K562 (cell line): ENCODE data around the gene PRR30. TPM values are rescaled to one million over a fixed set of nuclear protein-coding genes. Genes with fewer than 3 reads are reported as not detected.

Experiments
- BRF2 ChIP-seq: IDR thresholded peaks from 3 replicates; pipeline ENCODE4 v1.6.1; 2011; ENCODE audit warnings: borderline replicate concordance, mild to moderate bottlenecking; ENCODE audit not compliant: insufficient read length, insufficient read depth
- EZH2 ChIP-seq: IDR thresholded peaks from 2 replicates; pipeline ENCODE4 v1.6.1; 2012; ENCODE audit warnings: low read depth, mild to moderate bottlenecking, inconsistent platforms, low read length, borderline replicate concordance
- JUND ChIP-seq, 2 experiments: IDR thresholded peaks; 2 replicates in 1 of 2; 3 replicates in 1 of 2; pipeline ENCODE4 v1.6.1; 2011; ENCODE audit warnings: borderline replicate concordance in 2 of 2, low read depth in 2 of 2, low read length in 2 of 2, improper control_type of control experiment in 1 of 2, missing biosample characterization in 1 of 2, missing genetic modification characterization in 1 of 2, missing genetic modification reagents in 1 of 2
- KAT8 ChIP-seq: fragments of 450-650 bp; IDR thresholded peaks from 2 replicates; pipeline ENCODE4 v1.6.1; 2016; ENCODE audit warnings: low read depth, mild to moderate bottlenecking
- MLX ChIP-seq, 2 experiments: fragments of 450-650 bp in 1 of 2; sonication (generic) in 1 of 2; formaldehyde crosslinking; conservative IDR thresholded peaks; 2 replicates each; pipeline versions ENCODE4 v1.4.0 to v1.8.1; 2020 to 2022; ENCODE audit warnings: mild to moderate bottlenecking in 1 of 2, missing genetic modification reagents in 1 of 2
- NCOA6 ChIP-seq: fragments of 450-650 bp; IDR thresholded peaks from 2 replicates; pipeline ENCODE4 v1.6.1; 2017; ENCODE audit warnings: mild to moderate bottlenecking
- NFE2 ChIP-seq: IDR thresholded peaks from 2 replicates; pipeline ENCODE4 v1.6.1; 2014; ENCODE audit warnings: antibody characterized with exemption, low read depth
- OTX1 ChIP-seq: fragments of 450-650 bp; formaldehyde crosslinking; IDR thresholded peaks from 2 replicates; pipeline ENCODE4 v1.4.0; 2022; ENCODE audit warnings: mild to moderate bottlenecking
- REST ChIP-seq, 2 experiments: fragments of 450-650 bp; formaldehyde crosslinking in 1 of 2; IDR thresholded peaks; 2 replicates each; pipeline versions ENCODE4 v1.4.0 to v1.6.1; 2014 to 2020; ENCODE audit warnings: mild to moderate bottlenecking in 2 of 2, borderline replicate concordance in 1 of 2, low read depth in 1 of 2
- SREBF1 ChIP-seq: fragments of 150-350 bp; IDR thresholded peaks from 2 replicates; pipeline ENCODE4 v1.6.1; 2014; ENCODE audit warnings: antibody characterized with exemption, low read depth, low read length, borderline replicate concordance
- TBP ChIP-seq: optimal IDR thresholded peaks from 2 replicates; pipeline ENCODE3; 2011; ENCODE audit warnings: low read depth, low read length, improper control_type of control experiment
- XRCC4 ChIP-seq: IDR thresholded peaks from one replicate; pipeline ENCODE4 v1.6.1; 2011; ENCODE audit not compliant: insufficient read depth, insufficient read length; ENCODE audit errors: extremely low read depth
- ZC3H8 ChIP-seq: fragments of 450-650 bp; IDR thresholded peaks from 2 replicates; pipeline ENCODE4 v1.6.1; 2017
- ZKSCAN8 ChIP-seq: fragments of 200-800 bp; sonication (Bioruptor generic); IDR thresholded peaks from 2 replicates; pipeline ENCODE4 v1.6.1; 2016; ENCODE audit warnings: missing genetic modification characterization, missing compliant biosample characterization
- ZNF507 ChIP-seq: conservative IDR thresholded peaks from 2 replicates; pipeline ENCODE4 v1.6.1; 2017; ENCODE audit warnings: missing genetic modification characterization, missing compliant biosample characterization
- ZNF707 ChIP-seq: fragments of 250-450 bp; sonication (Bioruptor Pico); conservative IDR thresholded peaks from 2 replicates; pipeline ENCODE4 v1.8.0; 2022; ENCODE audit warnings: inconsistent platforms, mild to moderate bottlenecking, moderate library complexity
- polyA plus RNA-seq, 8 experiments: library from polyadenylated mRNA; depleted of rRNA in 4 of 8; stranded (reverse) in 5 of 8; unstranded in 3 of 8; fragments of >200 nt; fragmentation: Nextera tagmentation in 2 of 8; fragmentation: Illumina TruSeq in 1 of 8; extraction: Ambion mirVana in 2 of 8; extraction: Trizol in 1 of 8; gene quantifications; 2 replicates each; pipeline versions ENCODE4 v1.2.1 to v1.2.3, GENCODE V29; 2011 to 2014; ENCODE audit warnings: inconsistent platforms in 1 of 8, missing spikeins in 1 of 8
- total RNA-seq, 7 experiments: library from RNA; depleted of rRNA in 6 of 7; stranded (reverse); fragments of >200 nt in 6 of 7; fragmentation: Illumina TruSeq in 2 of 7; extraction: Trizol in 2 of 7; gene quantifications; 2 replicates each; pipeline versions ENCODE4 v1.2.1 to v1.2.3, GENCODE V29; 2011 to 2021; ENCODE audit warnings: low replicate concordance in 1 of 7

PRR30 gene
- total and polyA plus RNA-seq, 9 of the 15 experiments (the other 6 are each of a cell fraction or from before 2014, with no cell fraction given) = not detected

- peak; percentile 36; the same call in 1 of the 2 replicates for TF ChIP-seq REST (IDR thresholded peaks at IDR 0.05; ENCODE audit: borderline replicate concordance)
- TF ChIP-seq REST (CRISPR knock-in tag; IDR thresholded peaks at IDR 0.05; ENCODE audit: low read depth) = no peak
- no peak for TF ChIP-seq KAT8
- no peak for TF ChIP-seq MLX (CRISPR knock-in tag; conservative IDR thresholded peaks at IDR 0.05)
- TF ChIP-seq ZNF507 (tag) = no peak
- peak; percentile 36; the same call in 1 of the 2 replicates for TF ChIP-seq JUND (IDR thresholded peaks at IDR 0.05; ENCODE audit: borderline replicate concordance, low read depth, low read length)
- TF ChIP-seq JUND (tag; IDR thresholded peaks at IDR 0.05; ENCODE audit: borderline replicate concordance, low read depth, low read length) = no peak; the same call in 2 of the 3 replicates
- no peak for TF ChIP-seq TBP
- no peak for TF ChIP-seq BRF2
- peak; percentile 67; the same call in 1 of the 2 replicates for TF ChIP-seq OTX1
- no peak for TF ChIP-seq XRCC4
- no peak for TF ChIP-seq SREBF1
- TF ChIP-seq NCOA6 = no peak
- no peak for TF ChIP-seq ZNF707 (CRISPR knock-in tag)
- TF ChIP-seq NFE2 = no peak
- no peak; the same call in 1 of the 2 replicates for TF ChIP-seq ZKSCAN8 (CRISPR knock-in tag)
- no peak for TF ChIP-seq ZC3H8
- TF ChIP-seq EZH2 = no peak
Measured at GRCh38 chr2:27092696-27093429, 46.3 kb downstream of the PRR30 start (continued).
